Prostate gland (tissue), 2 donors: Measurements from ENCODE around the gene PCDHGA5. TPM values are rescaled to one million over a fixed set of nuclear protein-coding genes. Genes with fewer than 3 reads are reported as not detected.
"Not testable (repeated sequence)": the region's sequence is repeated elsewhere in the genome, so short reads cannot be mapped to it uniquely, and the experiment has no call there.

Experiments used
- DNase-seq: peaks from one replicate; pipeline ENCODE4 v3.0.0-alpha.2; 2019; ENCODE audit warnings: low spot score
- H3K27ac ChIP-seq, 2 donors: fragments of 200-600 bp; sonication (generic); 2 replicates each; pipeline ENCODE4 v1.5.1; 2017 to 2019
- H3K27me3 ChIP-seq: fragments of 200-600 bp; sonication (generic); replicated peaks from 2 replicates; pipeline ENCODE4 v1.5.1; 2019; ENCODE audit not compliant: insufficient read depth
- H3K36me3 ChIP-seq, 2 donors: fragments of 200-600 bp; sonication (generic); 1 replicate in 1 of 2; 2 replicates in 1 of 2; pipeline versions ENCODE4 v1.5.1 to v1.8.1; 2017 to 2019
- H3K4me1 ChIP-seq: fragments of 200-600 bp; sonication (generic); replicated peaks from 2 replicates; pipeline ENCODE4 v1.5.1; 2019
- H3K4me3 ChIP-seq, 2 donors: fragments of 200-600 bp; sonication (generic); 2 replicates each; pipeline ENCODE4 v1.5.1; 2017 to 2019
- H3K9me3 ChIP-seq: fragments of 200-600 bp; sonication (generic); 2 replicates; pipeline ENCODE4 v1.5.1; 2017
- CTCF ChIP-seq, 4 experiments: fragments of 200-600 bp in 2 of 4; fragments of 450-650 bp in 2 of 4; sonication (generic) in 2 of 4; IDR thresholded peaks; 1 replicate in 3 of 4; 2 replicates in 1 of 4; pipeline ENCODE4 v1.5.1; 2016 to 2019; ENCODE audit warnings: antibody characterized with exemption in 4 of 4, mild to moderate bottlenecking in 2 of 4, moderate library complexity in 2 of 4
- POLR2A ChIP-seq: fragments of 450-650 bp; IDR thresholded peaks from one replicate; pipeline ENCODE4 v1.6.1; 2016; ENCODE audit warnings: antibody characterized with exemption, mild to moderate bottlenecking
- POLR2AphosphoS5 ChIP-seq: sonication (generic); formaldehyde crosslinking; IDR thresholded peaks from one replicate; pipeline ENCODE4 v1.6.1; 2017; ENCODE audit warnings: antibody characterized with exemption
- WGBS: methylation state at CpG from one replicate; pipeline ENCODE4 v1.1.5; 2018; 5-methylcytosine and 5-hydroxymethylcytosine counted together
- intact Hi-C: fragments of 100-400 bp; cut with DNase I; formaldehyde crosslinking; loops from one replicate; pipeline ENCODE4 v1.14.2; 2022
- total RNA-seq, 2 donors: library from RNA; depleted of rRNA; stranded (reverse); fragments of >200 nt; gene quantifications; one replicate each; pipeline ENCODE4 v1.1.0, GENCODE V29; 2016

PCDHGA5 gene
- total RNA-seq, 2 donors from 2014 or later, result 4.1 to 4.8 TPM

GRCh38 chr5:141409598-141410306, 45.8 kb downstream of the PCDHGA5 start:
- intact Hi-C loops, result loop anchor here (10.0 kb wide), 1 partner anchor 115 kb away; no protein-coding TSS in a partner anchor
- Histone ChIP-seq H3K27me3 (peaks cover 2% of the 10 kb centered on the region), H3K36me3 (no peaks in the 10 kb centered on the region), H3K9me3 (no peaks in the 10 kb centered on the region), H3K4me1 (no peaks in the 10 kb centered on the region), H3K4me3 (no peak overlapping the region), H3K27ac (no peak overlapping the region)
- no peak for DNase-seq
- TF ChIP-seq POLR2A (no peak), CTCF (IDR thresholded peaks at IDR 0.05) (no peak), POLR2AphosphoS5 (no peak)
- WGBS, result 23% methylated on average over 64 of the region's 64 CpGs

- intact Hi-C loops, result loop anchor here (10.0 kb wide), 1 partner anchor 113 kb away; no protein-coding TSS in a partner anchor
- Histone ChIP-seq H3K4me1 (no peaks in the 10 kb centered on the region), H3K4me3 (no peak overlapping the region), H3K9me3 (no peaks in the 10 kb centered on the region), H3K27me3 (peaks cover 2% of the 10 kb centered on the region), H3K36me3 (no peaks in the 10 kb centered on the region), H3K27ac (no peak overlapping the region)
- DNase-seq, result no peak
- 56% methylated on average over 3 of the region's 3 CpGs for WGBS
- no peak for TF ChIP-seq CTCF (IDR thresholded peaks at IDR 0.05)
- TF ChIP-seq POLR2A, result no peak
- no peak for TF ChIP-seq POLR2AphosphoS5
Measured at GRCh38 chr5:141411575-141411974, 47.6 kb downstream of the PCDHGA5 start.

GRCh38 chr5:141412854-141413539, 49.0 kb downstream of the PCDHGA5 start, which contains the start of gene PCDHGA10:
Gene PCDHGA10, plus strand, starts transcription at chr5:141412987. Its CDS starts 189 bp downstream, at chr5:141413176.
- peak; percentile 55 for DNase-seq
- TF ChIP-seq POLR2AphosphoS5 (peak; percentile 5), CTCF (IDR thresholded peaks at IDR 0.05) (peak in 3 of 4 experiments; percentile 24 to 46 (median 38)), POLR2A (no peak)
- H3K27me3 ChIP-seq, result peaks cover 2% of the 10 kb centered on the region
- H3K4me3 ChIP-seq, result peak within 1 kb of the TSS; percentile 5 to 27
- H3K4me1 ChIP-seq, result no peaks in the 10 kb centered on the region
- H3K36me3 ChIP-seq, result no peaks in the 10 kb centered on the region
- no peaks in the 10 kb centered on the region for H3K9me3 ChIP-seq
- intact Hi-C loops, result loop anchor here (10.0 kb wide), 1 partner anchor 112 kb away; no protein-coding TSS in a partner anchor
- WGBS, result 16% methylated on average over 31 of the region's 31 CpGs
- H3K27ac ChIP-seq, result peak within 1 kb of the TSS in 1 of 2 donors; percentile 39

- no peaks in the 10 kb centered on the region for H3K4me1 ChIP-seq
- no peaks in the 10 kb centered on the region for H3K36me3 ChIP-seq
- H3K9me3 ChIP-seq, result no peaks in the 10 kb centered on the region
- H3K27me3 ChIP-seq, result peaks cover 2% of the 10 kb centered on the region
- H3K4me3 ChIP-seq, result peak overlapping the region; percentile 5 to 27
- intact Hi-C loops, result loop anchor here (10.0 kb wide), 1 partner anchor 111 kb away; no protein-coding TSS in a partner anchor
- WGBS, result 16% methylated on average over 25 of the region's 25 CpGs
- no peak overlapping the region for H3K27ac ChIP-seq
- no peak for DNase-seq
- TF ChIP-seq CTCF (IDR thresholded peaks at IDR 0.05), result no peak
Measured at GRCh38 chr5:141413540-141414069, 49.6 kb downstream of the PCDHGA5 start.

GRCh38 chr5:141414548-141415274, 50.7 kb downstream of the PCDHGA5 start:
- H3K9me3 ChIP-seq, H3K4me3 ChIP-seq, H3K27me3 ChIP-seq, H3K4me1 ChIP-seq, H3K36me3 ChIP-seq, H3K27ac ChIP-seq, DNase-seq: not testable (repeated sequence)
- 25% methylated on average over 37 of the region's 46 CpGs for WGBS
- intact Hi-C loops, result loop anchor here (10.0 kb wide), 1 partner anchor 110 kb away; no protein-coding TSS in a partner anchor

GRCh38 chr5:141415275-141415618, 51.3 kb downstream of the PCDHGA5 start:
- H3K36me3 ChIP-seq, H3K4me1 ChIP-seq, H3K9me3 ChIP-seq, H3K27ac ChIP-seq, H3K27me3 ChIP-seq, H3K4me3 ChIP-seq, DNase-seq: not testable (repeated sequence)
- WGBS, result 26% methylated on average over 18 of the region's 24 CpGs
- intact Hi-C loops, result loop anchor here (10.0 kb wide), 1 partner anchor 110 kb away; no protein-coding TSS in a partner anchor
